T-helper 9 cell (primary cell): ENCODE measurements around the gene ZNF552.
A peak's percentile ranks its signal among the peaks of the same experiment; 100 is the strongest.

ENCODE experiments used
- DNase-seq: peaks from one replicate; pipeline ENCODE4 v3.0.0-alpha.2; 2020

Gene ZNF552

DNA sequence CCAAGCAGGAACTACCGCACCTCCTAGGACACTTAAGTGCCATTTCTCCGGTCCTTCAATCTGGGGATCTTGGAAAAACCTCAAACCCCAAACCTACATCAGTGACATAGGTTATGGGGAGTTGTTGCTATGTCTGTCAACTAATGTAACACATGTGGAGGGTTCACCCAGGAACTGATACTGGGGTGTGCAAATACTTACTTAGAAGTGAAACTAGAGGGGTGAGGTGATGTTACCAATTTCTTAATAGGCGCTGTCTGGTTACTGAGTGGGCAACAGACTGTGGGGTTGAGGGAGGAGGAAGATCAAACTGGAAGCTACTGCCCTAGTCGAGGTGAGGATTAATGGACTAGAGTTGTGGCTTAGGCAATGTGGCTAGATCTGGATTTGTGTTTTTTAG lies 43.3 kb downstream of the ZNF552 start:
- no peak for DNase-seq

DNA sequence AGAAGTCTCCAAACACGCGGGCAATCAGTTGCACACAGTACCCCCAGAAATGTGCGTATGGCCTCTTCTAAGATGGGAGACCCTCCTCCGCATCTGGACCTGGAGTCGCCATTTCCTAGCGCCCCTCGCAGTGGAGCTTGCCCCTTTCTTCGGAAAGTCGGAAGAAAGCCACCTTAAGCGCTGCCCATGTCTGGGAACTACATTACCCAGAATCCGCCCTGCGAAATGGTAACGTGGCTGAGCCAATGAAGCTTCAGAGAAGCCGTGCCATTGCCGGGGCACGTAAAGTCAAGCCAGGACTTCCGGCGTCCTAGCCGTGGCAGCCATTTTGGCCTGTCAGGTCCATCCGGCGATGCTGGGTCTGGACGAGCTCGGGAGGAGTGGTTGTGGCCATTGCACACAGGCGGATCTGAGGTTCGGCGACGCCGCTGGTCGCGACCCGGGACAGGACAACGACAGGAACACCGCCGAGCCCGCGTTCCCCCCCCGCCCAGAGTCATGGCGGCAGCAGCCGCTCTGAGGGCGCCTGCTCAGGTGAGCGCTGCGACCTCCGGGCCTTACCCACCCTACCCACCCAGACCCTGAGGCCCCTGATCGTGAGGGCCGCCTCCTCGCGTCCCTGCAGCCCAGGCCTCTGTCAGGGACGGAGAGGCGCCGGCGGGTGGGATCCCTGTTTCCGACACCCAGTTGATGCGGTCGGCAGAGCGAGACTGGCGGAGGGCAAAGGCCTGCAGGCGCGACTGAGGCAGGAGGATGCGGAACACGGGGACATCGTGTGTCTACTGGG lies 45.2 kb downstream of the ZNF552 start, which contains the start of gene ZNF586:
ZNF586 (plus strand) TSS at position 332 of the 787 bp plus-strand sequence; CDS start at position 499, 167 bp downstream.
- peak; percentile 76 for DNase-seq

DNA sequence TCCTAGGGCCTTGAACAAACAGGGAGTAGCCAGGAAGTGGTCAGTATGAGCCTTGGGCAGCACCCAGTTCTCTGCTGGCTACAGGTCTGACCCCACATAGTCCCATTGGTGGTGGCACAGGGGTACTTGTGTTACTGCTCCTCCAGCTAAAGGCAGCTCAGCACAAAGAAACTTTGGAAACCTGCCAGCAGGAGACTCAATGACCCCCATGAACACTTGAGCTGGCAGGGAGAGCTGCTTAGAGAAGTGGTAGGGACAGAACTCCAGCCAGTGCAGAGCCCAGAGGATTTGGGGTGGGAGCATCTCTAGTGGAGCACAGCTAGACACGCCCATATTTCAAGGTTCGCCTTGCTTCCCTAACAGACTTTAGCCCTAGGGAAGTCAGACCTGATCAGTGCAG lies 55.6 kb downstream of the ZNF552 start:
- DNase-seq: no peak

DNA sequence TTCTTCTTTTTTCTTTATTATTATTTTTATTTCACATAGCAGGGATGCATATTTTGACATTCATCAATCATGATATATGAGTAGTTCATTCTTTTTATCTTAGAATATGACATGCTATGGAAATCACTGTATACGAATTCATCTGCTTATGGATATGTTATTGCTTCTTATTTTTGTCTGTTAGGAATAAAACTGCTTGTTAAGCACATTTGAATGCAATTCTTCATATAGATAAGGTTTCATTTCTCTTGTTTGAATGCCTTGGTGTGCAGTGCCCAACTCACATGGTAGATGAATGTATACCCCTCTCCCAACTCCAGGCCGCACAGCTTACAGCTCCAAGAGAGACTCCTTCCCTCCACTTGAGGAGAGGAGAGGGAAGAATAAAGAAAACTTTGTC lies 56.8 kb downstream of the ZNF552 start:
- no peak for DNase-seq
